CD14-positive monocyte (primary cell): ENCODE measurements around the gene PSMD5. TPM values are rescaled to one million over a fixed set of nuclear protein-coding genes. Genes with fewer than 3 reads are reported as not detected.

Experiments
- DNase-seq, 3 donors: peaks; one replicate each; pipeline ENCODE4 v3.0.0-alpha.2; 2011 to 2022
- H2AFZ ChIP-seq: 2 replicates; pipeline ENCODE4 v1.6.0; 2012; ENCODE audit warnings: mild to moderate bottlenecking, low read depth, low read length, inconsistent platforms; ENCODE audit not compliant: insufficient read depth, poor library complexity, severe bottlenecking
- H3K27ac ChIP-seq, 2 donors: 1 replicate in 1 of 2; 2 replicates in 1 of 2; pipeline ENCODE4 v1.5.1; 2012 to 2013; ENCODE audit warnings: low read length in 2 of 2, control low read depth in 1 of 2, inconsistent platforms in 1 of 2, low read depth in 1 of 2, mild to moderate bottlenecking in 1 of 2
- H3K27me3 ChIP-seq, 2 donors: one replicate each; pipeline versions ENCODE4 v1.6.0 to v1.6.1; 2011 to 2013; ENCODE audit warnings: low read length in 2 of 2; ENCODE audit not compliant: control insufficient read depth in 2 of 2, insufficient read depth in 2 of 2
- H3K36me3 ChIP-seq, 2 donors: replicated peaks in 1 of 2; 1 replicate in 1 of 2; 2 replicates in 1 of 2; pipeline versions ENCODE4 v1.5.1 to v1.6.1; 2012 to 2013; ENCODE audit warnings: low read length in 2 of 2, control low read depth in 1 of 2, inconsistent platforms in 1 of 2, mild to moderate bottlenecking in 1 of 2; ENCODE audit not compliant: insufficient read depth in 2 of 2, control insufficient read depth in 1 of 2
- H3K4me1 ChIP-seq, 2 donors: 1 replicate in 1 of 2; 2 replicates in 1 of 2; pipeline versions ENCODE4 v1.5.1 to v1.6.1; 2012 to 2013; ENCODE audit warnings: low read length in 2 of 2, control low read depth in 1 of 2, inconsistent platforms in 1 of 2, mild to moderate bottlenecking in 1 of 2, moderate library complexity in 1 of 2; ENCODE audit not compliant: insufficient read depth in 2 of 2, control insufficient read depth in 1 of 2
- H3K4me2 ChIP-seq: replicated peaks from 2 replicates; pipeline ENCODE3; 2012; ENCODE audit warnings: low read length, moderate library complexity, mild to moderate bottlenecking; ENCODE audit not compliant: poor library complexity, severe bottlenecking; ENCODE audit errors: extremely low read depth
- H3K4me3 ChIP-seq, 3 experiments: fragments of 200-600 bp in 1 of 3; sonication (generic) in 1 of 3; replicated peaks in 1 of 3; 1 replicate in 2 of 3; 2 replicates in 1 of 3; pipeline ENCODE4 v1.5.1; 2011 to 2013; ENCODE audit warnings: low read length in 3 of 3, mild to moderate bottlenecking in 3 of 3, control low read depth in 2 of 3, low read depth in 2 of 3, inconsistent platforms in 1 of 3, moderate library complexity in 1 of 3
- H3K79me2 ChIP-seq: 2 replicates; pipeline ENCODE4 v1.6.0; 2012; ENCODE audit warnings: mild to moderate bottlenecking, control low read depth, inconsistent platforms, low read length, moderate library complexity; ENCODE audit not compliant: insufficient read depth
- H3K9ac ChIP-seq: 2 replicates; pipeline ENCODE4 v1.6.0; 2017; ENCODE audit warnings: low read length, mild to moderate bottlenecking; ENCODE audit not compliant: insufficient read depth, poor library complexity, severe bottlenecking
- H3K9me3 ChIP-seq, 2 donors: replicated peaks in 1 of 2; 1 replicate in 1 of 2; 2 replicates in 1 of 2; pipeline versions ENCODE4 v1.5.1 to v1.6.1; 2012 to 2013; ENCODE audit warnings: low read length in 2 of 2, control low read depth in 1 of 2; ENCODE audit not compliant: control insufficient read depth in 1 of 2, insufficient read depth in 1 of 2
- H4K20me1 ChIP-seq: 2 replicates; pipeline ENCODE4 v1.6.0; 2012; ENCODE audit warnings: mild to moderate bottlenecking, low read length, control low read depth, moderate library complexity; ENCODE audit not compliant: insufficient read depth
- H3K27ac Mint-ChIP-seq, 7 donors: one replicate each; pipeline ENCODE4 v1.8.0; 2020; ENCODE audit warnings: mild to moderate bottlenecking in 7 of 7, mixed read lengths in 7 of 7, moderate library complexity in 6 of 7, inconsistent platforms in 2 of 7
- H3K27me3 Mint-ChIP-seq, 3 donors: one replicate each; pipeline ENCODE4 v1.8.0; 2021 to 2022; ENCODE audit warnings: low read depth in 3 of 3, mild to moderate bottlenecking in 3 of 3, mixed read lengths in 3 of 3, moderate library complexity in 3 of 3, inconsistent platforms in 1 of 3
- H3K36me3 Mint-ChIP-seq, 2 donors: one replicate each; pipeline ENCODE4 v1.8.0; 2020; ENCODE audit warnings: mixed read lengths in 2 of 2, inconsistent platforms in 1 of 2, mild to moderate bottlenecking in 1 of 2
- H3K4me1 Mint-ChIP-seq: one replicate; pipeline ENCODE4 v1.8.0; 2020; ENCODE audit warnings: mild to moderate bottlenecking, mixed read lengths
- H3K4me3 Mint-ChIP-seq, 2 donors: one replicate each; pipeline ENCODE4 v1.8.0; 2020; ENCODE audit warnings: mild to moderate bottlenecking in 2 of 2, mixed read lengths in 2 of 2, moderate library complexity in 1 of 2
- H3K9me3 Mint-ChIP-seq, 7 donors: one replicate each; pipeline ENCODE4 v1.8.0; 2020 to 2022; ENCODE audit warnings: mixed read lengths in 7 of 7, mild to moderate bottlenecking in 6 of 7, moderate library complexity in 6 of 7, inconsistent platforms in 2 of 7
- WGBS: methylation state at CpG from one replicate; pipeline ENCODE4 v1.1.5; 2013; ENCODE audit warnings: missing lambda C conversion rate; ENCODE audit not compliant: insufficient coverage; 5-methylcytosine and 5-hydroxymethylcytosine counted together
- intact Hi-C, 2 donors: fragments of 100-400 bp; cut with micrococcal nuclease; formaldehyde crosslinking; loops; one replicate each; pipeline versions ENCODE4 v1.15.0 to v1.15.1; 2023
- polyA plus RNA-seq, 3 donors: library from polyadenylated mRNA; depleted of rRNA in 1 of 3; unstranded in 2 of 3; stranded (reverse) in 1 of 3; fragments of 300-500 nt in 2 of 3; fragments of >200 nt in 1 of 3; fragmentation: Illumina TruSeq in 2 of 3; gene quantifications; 1 replicate in 2 of 3; 2 replicates in 1 of 3; pipeline ENCODE4 v1.2.3, GENCODE V29; 2012 to 2021
- TF ChIP-seq, protein P1 (sequence below): fragments of 200-600 bp; IDR thresholded peaks from one replicate; pipeline ENCODE4 v1.8.0; 2022; ENCODE audit warnings: antibody characterized with exemption, mild to moderate bottlenecking

PSMD5 gene
- polyA plus RNA-seq, 3 donors, result 10.0 to 20.9 (median 10.7) TPM

GRCh38 chr9:120832807-120833206 lies 9.9 kb downstream of the PSMD5 start:
- Mint-ChIP-seq H3K4me1 (no peaks in the 10 kb centered on the region), H3K36me3 (peaks cover 62 to 77% of the 10 kb centered on the region in 2 donors), H3K9me3 (no peaks in the 10 kb centered on the region), H3K27me3 (peaks cover 0 to 1% (median 0%) of the 10 kb centered on the region in 3 donors), H3K27ac (peak overlapping the region in 1 of 7 donors; percentile 3), H3K4me3 (no peak overlapping the region)
- no peak overlapping the region for H3K4me3 ChIP-seq
- TF ChIP-seq, protein P1, sequence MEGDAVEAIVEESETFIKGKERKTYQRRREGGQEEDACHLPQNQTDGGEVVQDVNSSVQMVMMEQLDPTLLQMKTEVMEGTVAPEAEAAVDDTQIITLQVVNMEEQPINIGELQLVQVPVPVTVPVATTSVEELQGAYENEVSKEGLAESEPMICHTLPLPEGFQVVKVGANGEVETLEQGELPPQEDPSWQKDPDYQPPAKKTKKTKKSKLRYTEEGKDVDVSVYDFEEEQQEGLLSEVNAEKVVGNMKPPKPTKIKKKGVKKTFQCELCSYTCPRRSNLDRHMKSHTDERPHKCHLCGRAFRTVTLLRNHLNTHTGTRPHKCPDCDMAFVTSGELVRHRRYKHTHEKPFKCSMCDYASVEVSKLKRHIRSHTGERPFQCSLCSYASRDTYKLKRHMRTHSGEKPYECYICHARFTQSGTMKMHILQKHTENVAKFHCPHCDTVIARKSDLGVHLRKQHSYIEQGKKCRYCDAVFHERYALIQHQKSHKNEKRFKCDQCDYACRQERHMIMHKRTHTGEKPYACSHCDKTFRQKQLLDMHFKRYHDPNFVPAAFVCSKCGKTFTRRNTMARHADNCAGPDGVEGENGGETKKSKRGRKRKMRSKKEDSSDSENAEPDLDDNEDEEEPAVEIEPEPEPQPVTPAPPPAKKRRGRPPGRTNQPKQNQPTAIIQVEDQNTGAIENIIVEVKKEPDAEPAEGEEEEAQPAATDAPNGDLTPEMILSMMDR, result no peak
- intact Hi-C loops, result no loop called here
- DNase-seq, result no peak
- no peaks in the 10 kb centered on the region for H3K4me1 ChIP-seq
- H4K20me1 ChIP-seq, result no peaks in the 10 kb centered on the region
- no peak overlapping the region for H2AFZ ChIP-seq
- H3K9ac ChIP-seq, result no peak overlapping the region
- H3K79me2 ChIP-seq, result peaks cover 11% of the 10 kb centered on the region
- no peak overlapping the region for H3K4me2 ChIP-seq
- H3K27me3 ChIP-seq, result no peaks in the 10 kb centered on the region
- peaks cover 59 to 75% of the 10 kb centered on the region in 2 donors for H3K36me3 ChIP-seq
- H3K27ac ChIP-seq, result no peak overlapping the region
- H3K9me3 ChIP-seq, result no peaks in the 10 kb centered on the region

- no peak overlapping the region for H3K4me3 ChIP-seq
- no peaks in the 10 kb centered on the region for H3K4me1 Mint-ChIP-seq
- TF ChIP-seq, protein P1, result no peak
- no peak overlapping the region for H3K4me2 ChIP-seq
- H3K4me3 Mint-ChIP-seq, result no peak overlapping the region
- intact Hi-C loops, result no loop called here
- peaks cover 0 to 1% (median 0%) of the 10 kb centered on the region in 3 donors for H3K27me3 Mint-ChIP-seq
- no peak overlapping the region for H2AFZ ChIP-seq
- no peaks in the 10 kb centered on the region for H3K9me3 ChIP-seq
- H3K36me3 Mint-ChIP-seq, result peaks cover 68 to 82% of the 10 kb centered on the region in 2 donors
- WGBS, result no CpG with 5 or more reads among the region's 3 CpGs
- peaks cover 67 to 95% of the 10 kb centered on the region in 2 donors for H3K36me3 ChIP-seq
- H4K20me1 ChIP-seq, result no peaks in the 10 kb centered on the region
- no peak overlapping the region for H3K27ac ChIP-seq
- DNase-seq, result no peak
- H3K27ac Mint-ChIP-seq, result no peak overlapping the region
- H3K9me3 Mint-ChIP-seq, result no peaks in the 10 kb centered on the region
- no peaks in the 10 kb centered on the region for H3K27me3 ChIP-seq
- no peak overlapping the region for H3K9ac ChIP-seq
- H3K4me1 ChIP-seq, result no peaks in the 10 kb centered on the region
- peaks cover 3% of the 10 kb centered on the region for H3K79me2 ChIP-seq
Measured at GRCh38 chr9:120830865-120831264, 11.9 kb downstream of the PSMD5 start.
